ENCODE results near the gene BACE1.

Gene BACE1

DNA sequence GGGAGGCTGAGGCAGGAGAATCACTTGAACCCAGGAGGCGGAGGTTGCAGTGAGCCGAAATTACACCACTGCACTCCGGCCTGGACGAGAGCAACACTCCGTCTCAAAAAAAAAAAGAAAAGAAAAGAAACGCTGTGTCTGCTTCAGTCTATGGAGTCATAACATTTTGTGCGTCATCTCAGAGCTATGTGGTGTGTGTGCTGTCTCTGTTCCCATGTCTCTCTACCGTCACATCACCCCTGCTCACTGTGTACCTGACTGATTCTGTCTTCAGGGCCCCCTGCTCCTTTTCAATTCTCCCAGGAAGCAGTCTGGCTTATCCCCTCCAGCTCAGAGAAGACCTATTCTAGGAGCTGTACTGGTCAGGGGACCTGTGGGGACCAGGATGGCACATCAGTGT is 17.9 kb downstream of the BACE1 start:
- no peak overlapping the region for H3K4me3 ChIP-seq (ENCODE audit: low read depth, low read length)
- TF ChIP-seq, protein P1, sequence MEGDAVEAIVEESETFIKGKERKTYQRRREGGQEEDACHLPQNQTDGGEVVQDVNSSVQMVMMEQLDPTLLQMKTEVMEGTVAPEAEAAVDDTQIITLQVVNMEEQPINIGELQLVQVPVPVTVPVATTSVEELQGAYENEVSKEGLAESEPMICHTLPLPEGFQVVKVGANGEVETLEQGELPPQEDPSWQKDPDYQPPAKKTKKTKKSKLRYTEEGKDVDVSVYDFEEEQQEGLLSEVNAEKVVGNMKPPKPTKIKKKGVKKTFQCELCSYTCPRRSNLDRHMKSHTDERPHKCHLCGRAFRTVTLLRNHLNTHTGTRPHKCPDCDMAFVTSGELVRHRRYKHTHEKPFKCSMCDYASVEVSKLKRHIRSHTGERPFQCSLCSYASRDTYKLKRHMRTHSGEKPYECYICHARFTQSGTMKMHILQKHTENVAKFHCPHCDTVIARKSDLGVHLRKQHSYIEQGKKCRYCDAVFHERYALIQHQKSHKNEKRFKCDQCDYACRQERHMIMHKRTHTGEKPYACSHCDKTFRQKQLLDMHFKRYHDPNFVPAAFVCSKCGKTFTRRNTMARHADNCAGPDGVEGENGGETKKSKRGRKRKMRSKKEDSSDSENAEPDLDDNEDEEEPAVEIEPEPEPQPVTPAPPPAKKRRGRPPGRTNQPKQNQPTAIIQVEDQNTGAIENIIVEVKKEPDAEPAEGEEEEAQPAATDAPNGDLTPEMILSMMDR (IDR thresholded peaks at IDR 0.05; ENCODE audit: low read depth, low read length): no peak

- TF ChIP-seq, protein P1 (IDR thresholded peaks at IDR 0.05; ENCODE audit: low read depth, low read length): no peak
- no peak overlapping the region for H3K4me3 ChIP-seq (ENCODE audit: low read depth, low read length)
Measured at GRCh38 chr11:117296881-117297280, 19.2 kb downstream of the BACE1 start.

- no peak overlapping the region for H3K4me3 ChIP-seq (ENCODE audit: low read depth, low read length)
- TF ChIP-seq, protein P1 (IDR thresholded peaks at IDR 0.05; ENCODE audit: low read depth, low read length): no peak
Measured at GRCh38 chr11:117295438-117296137, 20.5 kb downstream of the BACE1 start.

DNA sequence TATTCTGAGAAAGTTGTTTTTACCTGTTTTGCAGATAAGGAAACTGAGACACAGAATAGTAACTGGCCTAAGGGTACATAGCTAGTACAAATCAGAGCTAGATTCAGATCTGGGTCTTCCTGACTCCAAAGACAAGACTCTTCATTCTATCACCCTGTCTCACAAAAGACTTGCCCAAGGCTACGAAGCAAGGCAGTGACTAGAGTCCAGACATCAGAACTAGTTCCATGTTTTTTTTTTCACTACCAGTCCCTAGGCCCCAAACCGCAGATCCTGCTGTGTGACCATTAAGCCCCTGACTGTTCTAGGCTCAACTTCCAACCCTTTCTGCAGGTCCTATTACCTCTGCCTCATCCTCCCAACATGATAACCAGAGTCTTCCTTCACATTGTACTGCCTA is 23.4 kb downstream of the BACE1 start:
- no peak overlapping the region for H3K4me3 ChIP-seq (ENCODE audit: low read depth, low read length)
- TF ChIP-seq, protein P1 (IDR thresholded peaks at IDR 0.05; ENCODE audit: low read depth, low read length): no peak

DNA sequence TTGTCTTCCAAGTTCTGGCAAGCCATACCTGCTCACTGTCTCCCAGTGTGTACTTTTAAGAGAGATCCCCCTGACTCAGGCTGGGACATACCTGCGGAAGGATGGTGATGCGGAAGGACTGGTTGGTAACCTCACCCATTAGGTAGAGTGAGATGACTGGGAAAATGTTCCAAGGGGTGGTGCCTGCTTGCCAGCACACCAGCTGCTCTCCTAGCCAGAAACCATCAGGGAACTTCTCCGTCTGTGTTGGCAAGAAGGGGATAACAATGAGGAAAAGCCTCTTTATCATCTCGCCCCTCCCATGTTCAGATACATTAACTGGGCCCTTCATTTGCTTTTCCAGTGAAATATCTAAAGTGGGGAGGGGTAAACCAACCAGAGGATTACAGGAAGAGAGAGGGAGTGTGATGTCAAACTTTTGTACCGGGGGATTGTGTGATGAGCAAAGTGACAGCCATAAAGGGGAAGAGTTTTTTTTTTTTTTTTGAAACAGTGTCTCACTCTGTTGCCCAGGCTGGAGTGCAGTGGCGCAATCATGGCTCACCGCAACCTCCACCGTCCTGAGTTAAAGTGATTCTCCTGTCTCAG is 25.2 kb downstream of the BACE1 start, which contains the start of gene BACE1-AS:
Gene BACE1-AS, plus strand, starts transcription at position 538 of the 588 bp plus-strand sequence.
- no peak within 1 kb of the TSS for H3K4me3 ChIP-seq (ENCODE audit: low read depth, low read length)
- TF ChIP-seq, protein P1 (IDR thresholded peaks at IDR 0.05; ENCODE audit: low read depth, low read length): no peak

GRCh38 chr11:117289795-117290194 is 26.3 kb downstream of the BACE1 start:
- TF ChIP-seq, protein P1 (IDR thresholded peaks at IDR 0.05; ENCODE audit: low read depth, low read length): no peak
- H3K4me3 ChIP-seq (ENCODE audit: low read depth, low read length): no peak overlapping the region

DNA sequence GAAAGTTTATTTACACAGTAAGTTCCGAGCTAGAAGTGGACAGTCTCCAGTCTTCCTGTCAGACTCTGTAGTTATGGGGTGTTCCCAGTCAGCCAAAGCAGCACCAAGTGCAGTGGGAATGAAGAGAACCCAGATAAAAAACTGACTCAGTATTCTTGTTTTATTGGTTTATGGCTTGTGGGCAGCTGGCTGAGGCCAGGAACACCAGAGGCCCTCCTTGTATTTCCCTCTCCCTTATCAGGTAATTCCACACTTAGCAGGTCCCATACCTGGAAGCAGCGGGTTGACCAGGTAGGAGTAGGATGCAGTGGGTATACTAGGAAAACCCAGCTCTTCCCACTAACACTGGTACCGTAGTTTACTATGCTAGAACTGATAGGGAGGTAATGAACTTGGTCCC is 28.4 kb downstream of the BACE1 start:
- H3K4me3 ChIP-seq (ENCODE audit: low read depth, low read length): no peak overlapping the region
- TF ChIP-seq, protein P1 (IDR thresholded peaks at IDR 0.05; ENCODE audit: low read depth, low read length): no peak
